ENCODE results near the gene CROCC. TPM values are rescaled to one million over a fixed set of nuclear protein-coding genes. Genes with fewer than 3 reads are reported as not detected.
A peak's percentile ranks its signal among the peaks of the same experiment; 100 is the strongest.

Gene CROCC
- total RNA-seq, 1 donor = 13.8 TPM

GRCh38 chr1:16954579-16954978 lies 32.8 kb downstream of the CROCC start:
- DNase-seq (ENCODE audit: low read depth) = no peak
- no peak for TF ChIP-seq CTCF (IDR thresholded peaks at IDR 0.05; ENCODE audit: insufficient read depth, low read depth, low read length)
- H3K4me3 ChIP-seq (ENCODE audit: low read depth, low read length) = no peak overlapping the region

- no peak for TF ChIP-seq CTCF (IDR thresholded peaks at IDR 0.05; ENCODE audit: insufficient read depth, low read depth, low read length)
- no peak overlapping the region for H3K4me3 ChIP-seq (ENCODE audit: low read depth, low read length)
- no peak for DNase-seq (ENCODE audit: low read depth)
These were observed 33.5 kb downstream of the CROCC start for GRCh38 chr1:16955186-16955585.

GRCh38 chr1:16956775-16957174 lies 35.0 kb downstream of the CROCC start:
- no peak for TF ChIP-seq CTCF (IDR thresholded peaks at IDR 0.05; ENCODE audit: insufficient read depth, low read depth, low read length)
- DNase-seq (ENCODE audit: low read depth) = no peak
- H3K4me3 ChIP-seq (ENCODE audit: low read depth, low read length) = no peak overlapping the region

- TF ChIP-seq CTCF (IDR thresholded peaks at IDR 0.05; ENCODE audit: insufficient read depth, low read depth, low read length) = no peak
- no peak for DNase-seq (ENCODE audit: low read depth)
- H3K4me3 ChIP-seq (ENCODE audit: low read depth, low read length) = no peak overlapping the region
These were observed 36.0 kb downstream of the CROCC start for GRCh38 chr1:16957731-16958130.

- no peak for TF ChIP-seq CTCF (IDR thresholded peaks at IDR 0.05; ENCODE audit: insufficient read depth, low read depth, low read length)
- DNase-seq (ENCODE audit: low read depth) = no peak
- no peak overlapping the region for H3K4me3 ChIP-seq (ENCODE audit: low read depth, low read length)
These were observed 36.7 kb downstream of the CROCC start for GRCh38 chr1:16958475-16958874.

- DNase-seq (ENCODE audit: low read depth) = peak; percentile 80
- peak overlapping the region; percentile 37 for H3K4me3 ChIP-seq (ENCODE audit: low read depth, low read length)
- TF ChIP-seq CTCF (IDR thresholded peaks at IDR 0.05; ENCODE audit: insufficient read depth, low read depth, low read length) = peak; percentile 85
These were observed 39.0 kb downstream of the CROCC start for GRCh38 chr1:16960560-16961296.

Measured in fibroblast of villous mesenchyme (primary cell).